HepG2 (cell line): Measurements from ENCODE around the gene CD4. TPM values are rescaled to one million over a fixed set of nuclear protein-coding genes. Genes with fewer than 3 reads are reported as not detected.

Experiments used
- DPF2 ChIP-seq: sonication (generic); formaldehyde crosslinking; IDR thresholded peaks from 2 replicates; pipeline ENCODE4 v1.4.0; 2020; ENCODE audit warnings: mild to moderate bottlenecking, low read depth, missing genetic modification reagents, borderline replicate concordance
- FLYWCH1 ChIP-seq: sonication (generic); formaldehyde crosslinking; IDR thresholded peaks from 2 replicates; pipeline ENCODE4 v1.8.1; 2023; ENCODE audit warnings: mild to moderate bottlenecking, missing genetic modification reagents
- GPN1 ChIP-seq: sonication (generic); formaldehyde crosslinking; IDR thresholded peaks from 2 replicates; pipeline ENCODE4 v1.5.1; 2020; ENCODE audit warnings: missing genetic modification reagents, borderline replicate concordance
- HDAC1 ChIP-seq: sonication (generic); formaldehyde crosslinking; IDR thresholded peaks from 2 replicates; pipeline ENCODE4 v1.5.1; 2020; ENCODE audit warnings: mild to moderate bottlenecking, missing genetic modification reagents
- MEIS1 ChIP-seq: sonication (generic); formaldehyde crosslinking; IDR thresholded peaks from 2 replicates; pipeline ENCODE4 v1.9.0; 2021; ENCODE audit warnings: mild to moderate bottlenecking, missing genetic modification reagents, moderate library complexity, borderline replicate concordance
- NFIB ChIP-seq: sonication (generic); formaldehyde crosslinking; IDR thresholded peaks from 2 replicates; pipeline ENCODE4 v1.9.0; 2021; ENCODE audit warnings: missing genetic modification reagents, mild to moderate bottlenecking, borderline replicate concordance
- NFIC ChIP-seq: IDR thresholded peaks from 2 replicates; pipeline ENCODE4 v1.6.1; 2012; ENCODE audit warnings: mild to moderate bottlenecking, low read length, inconsistent platforms
- NPAS2 ChIP-seq: sonication (generic); formaldehyde crosslinking; IDR thresholded peaks from 2 replicates; pipeline ENCODE4 v1.8.0; 2022; ENCODE audit warnings: mild to moderate bottlenecking, missing genetic modification reagents, borderline replicate concordance
- RNF2 ChIP-seq: fragments of 450-650 bp; conservative IDR thresholded peaks from 2 replicates; pipeline ENCODE4 v1.6.1; 2016; ENCODE audit warnings: low read depth
- SKI ChIP-seq: fragments of 450-650 bp; IDR thresholded peaks from one replicate; pipeline ENCODE4 v1.6.1; 2018; ENCODE audit warnings: mild to moderate bottlenecking; ENCODE audit not compliant: partially characterized antibody
- TCF7 ChIP-seq: sonication (generic); IDR thresholded peaks from 2 replicates; pipeline ENCODE4 v1.6.1; 2016; ENCODE audit warnings: antibody characterized with exemption, low read depth
- ZBTB7A ChIP-seq: sonication (generic); formaldehyde crosslinking; IDR thresholded peaks from 2 replicates; pipeline ENCODE4 v1.8.0; 2022; ENCODE audit warnings: mild to moderate bottlenecking, missing genetic modification reagents
- ZFP36L1 ChIP-seq: sonication (generic); formaldehyde crosslinking; IDR thresholded peaks from 2 replicates; pipeline ENCODE4 v1.8.0; 2022; ENCODE audit warnings: mild to moderate bottlenecking, missing genetic modification reagents, moderate library complexity
- ZFP91 ChIP-seq: sonication (generic); formaldehyde crosslinking; IDR thresholded peaks from 2 replicates; pipeline ENCODE4 v1.9.0; 2022; ENCODE audit warnings: missing genetic modification reagents, mild to moderate bottlenecking, borderline replicate concordance
- ZNF672 ChIP-seq: sonication (generic); formaldehyde crosslinking; IDR thresholded peaks from 2 replicates; pipeline ENCODE4 v1.8.1; 2022; ENCODE audit warnings: missing genetic modification reagents
- polyA plus RNA-seq, 8 experiments: library from polyadenylated mRNA; depleted of rRNA in 3 of 8; stranded (reverse) in 7 of 8; unstranded in 1 of 8; fragments of >200 nt; fragmentation: Illumina TruSeq in 4 of 8; extraction: Trizol in 4 of 8; gene quantifications; 2 replicates each; pipeline versions ENCODE4 v1.2.1 to v1.2.3, GENCODE V29; 2011 to 2016; ENCODE audit warnings: low read depth in 4 of 8, missing spikeins in 1 of 8, mixed read lengths in 1 of 8; ENCODE audit not compliant: insufficient read depth in 1 of 8
- total RNA-seq, 5 experiments: library from RNA; depleted of rRNA; stranded (reverse); fragments of >200 nt; fragmentation: Illumina TruSeq; extraction: Trizol; gene quantifications; 2 replicates each; pipeline ENCODE4 v1.2.3, GENCODE V29; 2016; ENCODE audit warnings: low read depth in 1 of 5
- TF ChIP-seq, protein P1 (sequence below): sonication (generic); formaldehyde crosslinking; IDR thresholded peaks from 2 replicates; pipeline ENCODE4 v1.8.0; 2023; ENCODE audit warnings: mild to moderate bottlenecking, missing genetic modification reagents
- TF ChIP-seq, protein P2 (sequence below): IDR thresholded peaks from 2 replicates; pipeline ENCODE4 v1.6.1; 2016
- TF ChIP-seq, protein P3 (sequence below): sonication (generic); formaldehyde crosslinking; IDR thresholded peaks from 2 replicates; pipeline ENCODE4 v1.4.0; 2020; ENCODE audit warnings: missing genetic modification reagents
- TF ChIP-seq, protein P4 (sequence below): sonication (generic); formaldehyde crosslinking; IDR thresholded peaks from 2 replicates; pipeline ENCODE4 v1.4.0; 2020; ENCODE audit warnings: mild to moderate bottlenecking, missing genetic modification reagents, borderline replicate concordance

The CD4 gene
- total and polyA plus RNA-seq, 2 of the 13 experiments (the other 11 are each of a cell fraction or from before 2014, with no cell fraction given) = 0.07 to 0.95 TPM

GRCh38 chr12:6851153-6851920, 62.0 kb downstream of the CD4 start, which contains the start of gene CDCA3 (continued):
- TF ChIP-seq ZFP36L1 (CRISPR knock-in tag) (peak; percentile 82; the same call in 1 of the 2 replicates), HDAC1 (CRISPR knock-in tag) (peak; percentile 89), TCF7 (no peak), FLYWCH1 (CRISPR knock-in tag) (no peak; the same call in 1 of the 2 replicates), SKI (no peak), ZBTB7A (no peak), DPF2 (CRISPR knock-in tag) (no peak), NFIC (no peak), ZFP91 (CRISPR knock-in tag) (no peak), NFIB (CRISPR knock-in tag) (no peak), MEIS1 (CRISPR knock-in tag) (no peak; the same call in 1 of the 2 replicates), NPAS2 (CRISPR knock-in tag) (no peak), RNF2 (no peak), ZNF672 (CRISPR knock-in tag) (no peak), GPN1 (CRISPR knock-in tag) (no peak)
- TF ChIP-seq, protein P1, sequence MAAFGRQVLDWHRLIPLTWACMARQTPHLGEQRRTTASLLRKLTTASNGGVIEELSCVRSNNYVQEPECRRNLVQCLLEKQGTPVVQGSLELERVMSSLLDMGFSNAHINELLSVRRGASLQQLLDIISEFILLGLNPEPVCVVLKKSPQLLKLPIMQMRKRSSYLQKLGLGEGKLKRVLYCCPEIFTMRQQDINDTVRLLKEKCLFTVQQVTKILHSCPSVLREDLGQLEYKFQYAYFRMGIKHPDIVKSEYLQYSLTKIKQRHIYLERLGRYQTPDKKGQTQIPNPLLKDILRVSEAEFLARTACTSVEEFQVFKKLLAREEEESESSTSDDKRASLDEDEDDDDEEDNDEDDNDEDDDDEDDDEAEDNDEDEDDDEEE (CRISPR knock-in tag) = no peak
- TF ChIP-seq, protein P2, sequence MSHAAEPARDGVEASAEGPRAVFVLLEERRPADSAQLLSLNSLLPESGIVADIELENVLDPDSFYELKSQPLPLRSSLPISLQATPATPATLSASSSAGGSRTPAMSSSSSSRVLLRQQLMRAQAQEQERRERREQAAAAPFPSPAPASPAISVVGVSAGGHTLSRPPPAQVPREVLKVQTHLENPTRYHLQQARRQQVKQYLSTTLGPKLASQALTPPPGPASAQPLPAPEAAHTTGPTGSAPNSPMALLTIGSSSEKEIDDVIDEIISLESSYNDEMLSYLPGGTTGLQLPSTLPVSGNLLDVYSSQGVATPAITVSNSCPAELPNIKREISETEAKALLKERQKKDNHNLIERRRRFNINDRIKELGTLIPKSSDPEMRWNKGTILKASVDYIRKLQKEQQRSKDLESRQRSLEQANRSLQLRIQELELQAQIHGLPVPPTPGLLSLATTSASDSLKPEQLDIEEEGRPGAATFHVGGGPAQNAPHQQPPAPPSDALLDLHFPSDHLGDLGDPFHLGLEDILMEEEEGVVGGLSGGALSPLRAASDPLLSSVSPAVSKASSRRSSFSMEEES = no peak
- TF ChIP-seq, protein P3, sequence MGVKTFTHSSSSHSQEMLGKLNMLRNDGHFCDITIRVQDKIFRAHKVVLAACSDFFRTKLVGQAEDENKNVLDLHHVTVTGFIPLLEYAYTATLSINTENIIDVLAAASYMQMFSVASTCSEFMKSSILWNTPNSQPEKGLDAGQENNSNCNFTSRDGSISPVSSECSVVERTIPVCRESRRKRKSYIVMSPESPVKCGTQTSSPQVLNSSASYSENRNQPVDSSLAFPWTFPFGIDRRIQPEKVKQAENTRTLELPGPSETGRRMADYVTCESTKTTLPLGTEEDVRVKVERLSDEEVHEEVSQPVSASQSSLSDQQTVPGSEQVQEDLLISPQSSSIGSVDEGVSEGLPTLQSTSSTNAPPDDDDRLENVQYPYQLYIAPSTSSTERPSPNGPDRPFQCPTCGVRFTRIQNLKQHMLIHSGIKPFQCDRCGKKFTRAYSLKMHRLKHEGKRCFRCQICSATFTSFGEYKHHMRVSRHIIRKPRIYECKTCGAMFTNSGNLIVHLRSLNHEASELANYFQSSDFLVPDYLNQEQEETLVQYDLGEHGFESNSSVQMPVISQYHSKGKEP (CRISPR knock-in tag) = no peak
- TF ChIP-seq, protein P4, sequence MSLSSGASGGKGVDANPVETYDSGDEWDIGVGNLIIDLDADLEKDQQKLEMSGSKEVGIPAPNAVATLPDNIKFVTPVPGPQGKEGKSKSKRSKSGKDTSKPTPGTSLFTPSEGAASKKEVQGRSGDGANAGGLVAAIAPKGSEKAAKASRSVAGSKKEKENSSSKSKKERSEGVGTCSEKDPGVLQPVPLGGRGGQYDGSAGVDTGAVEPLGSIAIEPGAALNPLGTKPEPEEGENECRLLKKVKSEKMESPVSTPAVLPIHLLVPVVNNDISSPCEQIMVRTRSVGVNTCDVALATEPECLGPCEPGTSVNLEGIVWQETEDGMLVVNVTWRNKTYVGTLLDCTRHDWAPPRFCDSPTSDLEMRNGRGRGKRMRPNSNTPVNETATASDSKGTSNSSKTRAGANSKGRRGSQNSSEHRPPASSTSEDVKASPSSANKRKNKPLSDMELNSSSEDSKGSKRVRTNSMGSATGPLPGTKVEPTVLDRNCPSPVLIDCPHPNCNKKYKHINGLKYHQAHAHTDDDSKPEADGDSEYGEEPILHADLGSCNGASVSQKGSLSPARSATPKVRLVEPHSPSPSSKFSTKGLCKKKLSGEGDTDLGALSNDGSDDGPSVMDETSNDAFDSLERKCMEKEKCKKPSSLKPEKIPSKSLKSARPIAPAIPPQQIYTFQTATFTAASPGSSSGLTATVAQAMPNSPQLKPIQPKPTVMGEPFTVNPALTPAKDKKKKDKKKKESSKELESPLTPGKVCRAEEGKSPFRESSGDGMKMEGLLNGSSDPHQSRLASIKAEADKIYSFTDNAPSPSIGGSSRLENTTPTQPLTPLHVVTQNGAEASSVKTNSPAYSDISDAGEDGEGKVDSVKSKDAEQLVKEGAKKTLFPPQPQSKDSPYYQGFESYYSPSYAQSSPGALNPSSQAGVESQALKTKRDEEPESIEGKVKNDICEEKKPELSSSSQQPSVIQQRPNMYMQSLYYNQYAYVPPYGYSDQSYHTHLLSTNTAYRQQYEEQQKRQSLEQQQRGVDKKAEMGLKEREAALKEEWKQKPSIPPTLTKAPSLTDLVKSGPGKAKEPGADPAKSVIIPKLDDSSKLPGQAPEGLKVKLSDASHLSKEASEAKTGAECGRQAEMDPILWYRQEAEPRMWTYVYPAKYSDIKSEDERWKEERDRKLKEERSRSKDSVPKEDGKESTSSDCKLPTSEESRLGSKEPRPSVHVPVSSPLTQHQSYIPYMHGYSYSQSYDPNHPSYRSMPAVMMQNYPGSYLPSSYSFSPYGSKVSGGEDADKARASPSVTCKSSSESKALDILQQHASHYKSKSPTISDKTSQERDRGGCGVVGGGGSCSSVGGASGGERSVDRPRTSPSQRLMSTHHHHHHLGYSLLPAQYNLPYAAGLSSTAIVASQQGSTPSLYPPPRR (CRISPR knock-in tag) = peak; percentile 29; the same call in 1 of the 2 replicates
